IPS-18c (cell line): Measurements from ENCODE around the gene SUMO4.

Experiments used
- H3K4me3 ChIP-seq: 2 replicates; pipeline ENCODE4 v1.7.0; 2013; ENCODE audit warnings: low read depth, mild to moderate bottlenecking, low read length, moderate library complexity; ENCODE audit not compliant: insufficient read depth
- H3K9me3 ChIP-seq: one replicate; pipeline ENCODE4 v1.6.1; 2013; ENCODE audit warnings: mild to moderate bottlenecking, low read length, moderate library complexity; ENCODE audit not compliant: control insufficient read depth, insufficient read depth

SUMO4 gene

GRCh38 chr6:149400050-149400449, at the start of gene SUMO4:
SUMO4 (plus strand) TSS chr6:149400262; CDS start chr6:149400392, 130 bp downstream.
- Histone ChIP-seq H3K4me3 (no peak within 1 kb of the TSS), H3K9me3 (no peaks in the 10 kb centered on the region)

GRCh38 chr6:149354009-149354408, 46.1 kb upstream of the SUMO4 start:
- no peak overlapping the region for H3K4me3 ChIP-seq
- no peaks in the 10 kb centered on the region for H3K9me3 ChIP-seq

GRCh38 chr6:149356081-149356750, 43.8 kb upstream of the SUMO4 start:
- H3K4me3 ChIP-seq: no peak overlapping the region
- no peaks in the 10 kb centered on the region for H3K9me3 ChIP-seq

- H3K4me3 ChIP-seq: no peak overlapping the region
- no peaks in the 10 kb centered on the region for H3K9me3 ChIP-seq
Measured at GRCh38 chr6:149357726-149358538, 42.1 kb upstream of the SUMO4 start.

- H3K4me3 ChIP-seq: no peak overlapping the region
- no peaks in the 10 kb centered on the region for H3K9me3 ChIP-seq
Measured at GRCh38 chr6:149359440-149359839, 40.6 kb upstream of the SUMO4 start.

GRCh38 chr6:149360536-149360935, 39.5 kb upstream of the SUMO4 start:
- Histone ChIP-seq H3K9me3 (no peaks in the 10 kb centered on the region), H3K4me3 (no peak overlapping the region)

GRCh38 chr6:149362289-149362688, 37.8 kb upstream of the SUMO4 start:
- no peaks in the 10 kb centered on the region for H3K9me3 ChIP-seq
- no peak overlapping the region for H3K4me3 ChIP-seq

- Histone ChIP-seq H3K4me3 (no peak overlapping the region), H3K9me3 (no peaks in the 10 kb centered on the region)
Measured at GRCh38 chr6:149363154-149363553, 36.9 kb upstream of the SUMO4 start.

GRCh38 chr6:149364557-149364956, 35.5 kb upstream of the SUMO4 start:
- Histone ChIP-seq H3K4me3 (no peak overlapping the region), H3K9me3 (no peaks in the 10 kb centered on the region)

GRCh38 chr6:149365197-149365596, 34.9 kb upstream of the SUMO4 start:
- no peak overlapping the region for H3K4me3 ChIP-seq
- H3K9me3 ChIP-seq: no peaks in the 10 kb centered on the region

GRCh38 chr6:149366267-149366921, 33.7 kb upstream of the SUMO4 start:
- Histone ChIP-seq H3K9me3 (no peaks in the 10 kb centered on the region), H3K4me3 (no peak overlapping the region)

- Histone ChIP-seq H3K4me3 (no peak overlapping the region), H3K9me3 (no peaks in the 10 kb centered on the region)
Measured at GRCh38 chr6:149368065-149368464, 32.0 kb upstream of the SUMO4 start.

- no peak overlapping the region for H3K4me3 ChIP-seq
- no peaks in the 10 kb centered on the region for H3K9me3 ChIP-seq
Measured at GRCh38 chr6:149371154-149371553, 28.9 kb upstream of the SUMO4 start.

- no peak overlapping the region for H3K4me3 ChIP-seq
- H3K9me3 ChIP-seq: no peaks in the 10 kb centered on the region
Measured at GRCh38 chr6:149372062-149372461, 28.0 kb upstream of the SUMO4 start.

- Histone ChIP-seq H3K9me3 (no peaks in the 10 kb centered on the region), H3K4me3 (no peak overlapping the region)
Measured at GRCh38 chr6:149373511-149373910, 26.6 kb upstream of the SUMO4 start.

GRCh38 chr6:149379977-149380376, 20.1 kb upstream of the SUMO4 start:
- Histone ChIP-seq H3K9me3 (no peaks in the 10 kb centered on the region), H3K4me3 (no peak overlapping the region)

GRCh38 chr6:149380523-149380922, 19.5 kb upstream of the SUMO4 start:
- no peaks in the 10 kb centered on the region for H3K9me3 ChIP-seq
- H3K4me3 ChIP-seq: no peak overlapping the region

- Histone ChIP-seq H3K4me3 (no peak overlapping the region), H3K9me3 (no peaks in the 10 kb centered on the region)
Measured at GRCh38 chr6:149383371-149383770, 16.7 kb upstream of the SUMO4 start.
